ENCODE results near the gene TMC1. TPM values are rescaled to one million over a fixed set of nuclear protein-coding genes. Genes with fewer than 3 reads are reported as not detected.

The TMC1 gene
- total and polyA plus RNA-seq, 12 donors, result 0.01 to 0.67 (median 0.43) TPM; not detected in 6

GRCh38 chr9:72586388-72587130 is 65.2 kb downstream of the TMC1 start:
- TF ChIP-seq, protein P1, sequence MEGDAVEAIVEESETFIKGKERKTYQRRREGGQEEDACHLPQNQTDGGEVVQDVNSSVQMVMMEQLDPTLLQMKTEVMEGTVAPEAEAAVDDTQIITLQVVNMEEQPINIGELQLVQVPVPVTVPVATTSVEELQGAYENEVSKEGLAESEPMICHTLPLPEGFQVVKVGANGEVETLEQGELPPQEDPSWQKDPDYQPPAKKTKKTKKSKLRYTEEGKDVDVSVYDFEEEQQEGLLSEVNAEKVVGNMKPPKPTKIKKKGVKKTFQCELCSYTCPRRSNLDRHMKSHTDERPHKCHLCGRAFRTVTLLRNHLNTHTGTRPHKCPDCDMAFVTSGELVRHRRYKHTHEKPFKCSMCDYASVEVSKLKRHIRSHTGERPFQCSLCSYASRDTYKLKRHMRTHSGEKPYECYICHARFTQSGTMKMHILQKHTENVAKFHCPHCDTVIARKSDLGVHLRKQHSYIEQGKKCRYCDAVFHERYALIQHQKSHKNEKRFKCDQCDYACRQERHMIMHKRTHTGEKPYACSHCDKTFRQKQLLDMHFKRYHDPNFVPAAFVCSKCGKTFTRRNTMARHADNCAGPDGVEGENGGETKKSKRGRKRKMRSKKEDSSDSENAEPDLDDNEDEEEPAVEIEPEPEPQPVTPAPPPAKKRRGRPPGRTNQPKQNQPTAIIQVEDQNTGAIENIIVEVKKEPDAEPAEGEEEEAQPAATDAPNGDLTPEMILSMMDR (IDR thresholded peaks at IDR 0.05), result no peak

GRCh38 chr9:72588336-72588735 is 66.9 kb downstream of the TMC1 start:
- TF ChIP-seq, protein P1 (IDR thresholded peaks at IDR 0.05), result no peak
- intact Hi-C loops (cut with DNase I), result loop anchor here in 2 of 10 donors (10.0 kb wide), 2 partner anchors 224 to 544 kb away; partner anchors contain the start of gene ZFAND5 (in 1 of the 2)
- Histone ChIP-seq H3K36me3 (no peaks in the 10 kb centered on the region), H3K9me3 (no peaks in the 10 kb centered on the region), H3K4me1 (peaks cover 0 to 69% (median 5%) of the 10 kb centered on the region in 9 donors), H3K4me3 (no peak overlapping the region), H3K27me3 (no peaks in the 10 kb centered on the region), H3K27ac (no peak overlapping the region)
- ATAC-seq, result no peak
- DNase-seq, result no peak

More at GRCh38 chr9:72586388-72587130, 65.2 kb downstream of the TMC1 start:
- Histone ChIP-seq H3K36me3 (no peaks in the 10 kb centered on the region), H3K27ac (peak overlapping the region in 1 of 10 donors; percentile 17), H3K4me3 (no peak overlapping the region), H3K4me1 (peaks cover 0 to 63% (median 5%) of the 10 kb centered on the region in 9 donors), H3K9me3 (no peaks in the 10 kb centered on the region), H3K27me3 (no peaks in the 10 kb centered on the region)
- ATAC-seq (peak in 5 of 8 donors; percentile 39 to 86 (median 49)), DNase-seq (no peak)
- intact Hi-C loops (cut with DNase I), result loop anchor here in 2 of 10 donors (10.0 kb wide), 2 partner anchors 222 to 542 kb away; partner anchors contain the start of gene ZFAND5 (in 1 of the 2)
- WGBS, 2 donors, result 82 to 87% methylated on average over 5 of the region's 5 CpGs

DNA sequence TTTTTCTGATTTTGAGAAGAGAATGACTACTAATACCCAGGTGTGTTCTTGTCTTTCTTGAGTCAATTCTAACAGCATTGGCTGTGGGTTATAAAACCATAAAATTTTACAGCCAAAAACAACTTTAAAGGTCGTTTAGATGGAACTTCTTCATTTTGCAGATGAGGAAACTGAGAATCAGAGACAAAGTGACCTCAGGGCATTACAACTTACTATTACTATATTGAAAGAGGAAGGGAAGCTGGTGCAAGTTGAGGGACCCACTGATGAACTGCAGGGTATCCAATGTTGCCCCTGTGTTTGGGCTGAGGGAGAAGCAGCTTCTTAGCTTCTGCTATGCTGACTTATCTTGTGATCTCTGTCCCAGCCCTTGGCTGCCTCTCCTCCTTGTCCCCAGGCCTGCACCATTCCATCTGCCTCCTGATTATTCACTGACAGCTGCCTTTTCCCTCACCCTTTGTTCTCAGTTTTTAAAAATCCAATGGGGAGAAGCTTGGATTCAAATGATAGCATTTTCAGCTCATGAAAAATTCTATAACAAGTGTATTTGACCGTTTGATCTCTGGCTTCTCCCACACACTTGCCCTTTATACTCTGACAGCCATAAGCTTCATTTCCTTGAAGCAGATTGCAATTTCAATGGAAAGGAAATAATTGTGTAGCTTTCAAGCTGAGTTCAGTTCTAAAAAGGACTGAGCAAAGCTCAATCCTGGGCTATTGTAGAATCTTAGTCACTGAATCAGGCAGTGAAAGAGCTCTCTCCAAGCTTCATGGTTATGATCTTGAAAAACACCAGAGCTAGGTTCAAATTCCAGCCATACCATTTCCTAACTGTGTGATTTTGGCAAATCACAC is 68.5 kb downstream of the TMC1 start:
- WGBS, 2 donors, result 44 to 49% methylated on average over 2 of the region's 2 CpGs
- TF ChIP-seq, protein P1 (IDR thresholded peaks at IDR 0.05), result no peak
- Histone ChIP-seq H3K9me3 (no peaks in the 10 kb centered on the region), H3K4me3 (no peak overlapping the region), H3K27me3 (no peaks in the 10 kb centered on the region), H3K36me3 (no peaks in the 10 kb centered on the region), H3K27ac (peak overlapping the region in 3 of 10 donors; percentile 30 to 61 (median 38)), H3K4me1 (peaks cover 0 to 67% (median 5%) of the 10 kb centered on the region in 9 donors)
- DNase-seq, result no peak
- intact Hi-C loops (cut with DNase I), result loop anchor here (5.0 to 10.0 kb wide), 11 partner anchors 125 to 555 kb away; partner anchors contain the start of gene ZFAND5 (in 6 of the 10)
- no peak for ATAC-seq

DNA sequence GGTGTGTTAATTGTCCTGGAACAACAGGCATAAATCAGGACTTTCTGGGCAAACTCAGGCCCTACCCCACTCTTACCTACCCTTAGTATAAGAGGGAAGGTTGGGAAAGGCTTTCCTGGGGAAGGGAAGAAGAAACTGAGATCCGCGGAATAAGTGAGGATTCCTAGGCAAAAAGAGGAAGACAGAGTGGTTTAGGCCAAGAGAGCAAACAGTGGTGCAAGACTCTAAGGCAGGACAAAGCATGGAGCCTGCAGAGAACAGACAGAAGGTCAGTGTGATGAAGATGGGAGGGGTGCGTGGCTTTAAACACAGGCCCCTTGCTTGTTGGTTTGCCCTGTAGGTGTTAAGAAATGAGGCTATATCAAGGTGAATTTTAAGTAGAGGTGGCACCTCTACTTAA is 69.4 kb downstream of the TMC1 start:
- DNase-seq (no peak), ATAC-seq (no peak)
- H3K36me3 ChIP-seq, result no peaks in the 10 kb centered on the region
- no peaks in the 10 kb centered on the region for H3K27me3 ChIP-seq
- H3K4me1 ChIP-seq, result peaks cover 0 to 60% (median 5%) of the 10 kb centered on the region in 9 donors
- no peak overlapping the region for H3K4me3 ChIP-seq
- intact Hi-C loops (cut with DNase I), result loop anchor here in 9 of 10 donors (5.0 to 10.0 kb wide), 11 partner anchors 126 to 556 kb away; partner anchors contain the start of gene ZFAND5 (in 5 of the 9)
- H3K27ac ChIP-seq, result peak overlapping the region in 2 of 10 donors; percentile 38 to 61
- H3K9me3 ChIP-seq, result no peaks in the 10 kb centered on the region
- TF ChIP-seq, protein P1 (IDR thresholded peaks at IDR 0.05), result no peak
- WGBS, 2 donors, result 87 to 94% methylated on average over 3 of the region's 3 CpGs
